ENCODE results near the gene ICAM1.
"Not testable (repeated sequence)": the region's sequence is repeated elsewhere in the genome, so short reads cannot be mapped to it uniquely, and the experiment has no call there.

Gene ICAM1

GRCh38 chr19:10230173-10230860, 40.6 kb upstream of the ICAM1 start:
- DNase-seq (ENCODE audit: insufficient read length) (no peak), FAIRE-seq (peak; percentile 67)

GRCh38 chr19:10230861-10231611, 39.9 kb upstream of the ICAM1 start, which contains the start of gene S1PR2:
TSS of gene S1PR2 (minus strand) at chr19:10231331. CDS start at chr19:10224905, 6,426 bp downstream.
- DNase-seq (ENCODE audit: insufficient read length), result peak; percentile 85
- TF ChIP-seq POLR2AphosphoS5 (IDR thresholded peaks at IDR 0.05; ENCODE audit: low read depth, low read length) (no peak), TAF1 (IDR thresholded peaks at IDR 0.05; ENCODE audit: borderline replicate concordance, low read depth, low read length) (no peak), POLR2A (IDR thresholded peaks at IDR 0.05; ENCODE audit: low read depth, low read length) (peak; percentile 55; the same call in 1 of the 2 replicates)
- FAIRE-seq, result peak; percentile 91

More at GRCh38 chr19:10230173-10230860, 40.6 kb upstream of the ICAM1 start:
- peak; percentile 59; the same call in 1 of the 2 replicates for TF ChIP-seq POLR2AphosphoS5 (IDR thresholded peaks at IDR 0.05; ENCODE audit: low read depth, low read length)
- no peak for TF ChIP-seq TAF1 (IDR thresholded peaks at IDR 0.05; ENCODE audit: borderline replicate concordance, low read depth, low read length)
- TF ChIP-seq POLR2A (IDR thresholded peaks at IDR 0.05; ENCODE audit: low read depth, low read length), result no peak

- TF ChIP-seq TAF1 (IDR thresholded peaks at IDR 0.05; ENCODE audit: borderline replicate concordance, low read depth, low read length) (no peak), POLR2AphosphoS5 (IDR thresholded peaks at IDR 0.05; ENCODE audit: low read depth, low read length) (no peak), POLR2A (IDR thresholded peaks at IDR 0.05; ENCODE audit: low read depth, low read length) (no peak)
- no peak for DNase-seq (ENCODE audit: insufficient read length)
- FAIRE-seq, result no peak
These were observed 39.2 kb upstream of the ICAM1 start for GRCh38 chr19:10231612-10232228.

- FAIRE-seq, result no peak
- TF ChIP-seq TAF1 (IDR thresholded peaks at IDR 0.05; ENCODE audit: borderline replicate concordance, low read depth, low read length) (no peak), POLR2AphosphoS5 (IDR thresholded peaks at IDR 0.05; ENCODE audit: low read depth, low read length) (no peak), POLR2A (IDR thresholded peaks at IDR 0.05; ENCODE audit: low read depth, low read length) (no peak)
- no peak for DNase-seq (ENCODE audit: insufficient read length)
These were observed 37.0 kb upstream of the ICAM1 start for GRCh38 chr19:10233946-10234345.

GRCh38 chr19:10235003-10235402, 35.9 kb upstream of the ICAM1 start:
- FAIRE-seq, result peak; percentile 46
- no peak for DNase-seq (ENCODE audit: insufficient read length)

GRCh38 chr19:10235409-10235808, 35.5 kb upstream of the ICAM1 start:
- DNase-seq (ENCODE audit: insufficient read length); FAIRE-seq: not testable (repeated sequence)

More at GRCh38 chr19:10235003-10235402, 35.9 kb upstream of the ICAM1 start:
- TF ChIP-seq TAF1 (IDR thresholded peaks at IDR 0.05; ENCODE audit: borderline replicate concordance, low read depth, low read length) (no peak), POLR2A (IDR thresholded peaks at IDR 0.05; ENCODE audit: low read depth, low read length) (no peak), POLR2AphosphoS5 (IDR thresholded peaks at IDR 0.05; ENCODE audit: low read depth, low read length) (no peak)

GRCh38 chr19:10237702-10238101, 33.2 kb upstream of the ICAM1 start:
- no peak for FAIRE-seq
- no peak for TF ChIP-seq TAF1 (IDR thresholded peaks at IDR 0.05; ENCODE audit: borderline replicate concordance, low read depth, low read length)
- no peak for TF ChIP-seq POLR2AphosphoS5 (IDR thresholded peaks at IDR 0.05; ENCODE audit: low read depth, low read length)
- TF ChIP-seq POLR2A (IDR thresholded peaks at IDR 0.05; ENCODE audit: low read depth, low read length), result no peak
- DNase-seq (ENCODE audit: insufficient read length), result no peak

GRCh38 chr19:10238172-10238783, 32.6 kb upstream of the ICAM1 start:
- no peak for TF ChIP-seq TAF1 (IDR thresholded peaks at IDR 0.05; ENCODE audit: borderline replicate concordance, low read depth, low read length)
- TF ChIP-seq POLR2AphosphoS5 (IDR thresholded peaks at IDR 0.05; ENCODE audit: low read depth, low read length), result no peak
- no peak for TF ChIP-seq POLR2A (IDR thresholded peaks at IDR 0.05; ENCODE audit: low read depth, low read length)
- FAIRE-seq, result peak; percentile 57
- no peak for DNase-seq (ENCODE audit: insufficient read length)

- DNase-seq (ENCODE audit: insufficient read length); FAIRE-seq: not testable (repeated sequence)
These were observed 29.0 kb upstream of the ICAM1 start for GRCh38 chr19:10241826-10242449.

GRCh38 chr19:10243606-10244005, 27.3 kb upstream of the ICAM1 start:
- TF ChIP-seq POLR2AphosphoS5 (IDR thresholded peaks at IDR 0.05; ENCODE audit: low read depth, low read length), result no peak
- TF ChIP-seq TAF1 (IDR thresholded peaks at IDR 0.05; ENCODE audit: borderline replicate concordance, low read depth, low read length), result no peak
- TF ChIP-seq POLR2A (IDR thresholded peaks at IDR 0.05; ENCODE audit: low read depth, low read length), result no peak
- DNase-seq (ENCODE audit: insufficient read length) (no peak), FAIRE-seq (no peak)
